Activated B cell treated with CpG ODN at 0.5 μM for 24 hours (primary cell): ENCODE measurements around the gene ABLIM2. TPM values are rescaled to one million over a fixed set of nuclear protein-coding genes. Genes with fewer than 3 reads are reported as not detected.

Experiments used
- ATAC-seq: fragments of 200-7000 bp; cut with Tn5 transposase; one replicate; pipeline ENCODE4 v1.10.0; 2021; ENCODE audit warnings: low read depth, mild to moderate bottlenecking, moderate library complexity
- CTCF ChIA-PET: fragments of 350-600 bp; sonication (Branson Sonifier 250); formaldehyde crosslinking; loops from one replicate; lab custom pipeline; 2021; ENCODE audit warnings: antibody characterized with exemption; lab: Charles Lee
- POLR2A ChIA-PET: fragments of 350-600 bp; sonication (Branson Sonifier 250); formaldehyde crosslinking; loops from one replicate; lab custom pipeline; 2021; ENCODE audit warnings: antibody characterized with exemption; lab: Charles Lee
- DNase-seq: peaks from one replicate; pipeline ENCODE4 v3.0.0; 2022
- H3K27ac Mint-ChIP-seq: one replicate; pipeline ENCODE4 v1.8.0; 2020; ENCODE audit warnings: mixed read lengths
- H3K27me3 Mint-ChIP-seq: one replicate; pipeline ENCODE4 v1.8.0; 2021; ENCODE audit warnings: mixed read lengths
- H3K36me3 Mint-ChIP-seq: one replicate; pipeline ENCODE4 v1.8.0; 2021; ENCODE audit warnings: low read depth, mixed read lengths
- H3K4me1 Mint-ChIP-seq: one replicate; pipeline ENCODE4 v1.8.0; 2021; ENCODE audit warnings: mixed read lengths
- H3K4me3 Mint-ChIP-seq: one replicate; pipeline ENCODE4 v1.8.0; 2020; ENCODE audit warnings: mild to moderate bottlenecking, mixed read lengths
- H3K9me3 Mint-ChIP-seq: one replicate; pipeline ENCODE4 v1.8.0; 2020; ENCODE audit warnings: mixed read lengths
- intact Hi-C: fragments of 100-400 bp; cut with micrococcal nuclease; formaldehyde crosslinking; loops from one replicate; pipeline ENCODE4 v1.15.1; 2024
- total RNA-seq: library from RNA; stranded (reverse); gene quantifications from 2 replicates; pipeline ENCODE4 v1.2.3, GENCODE V29; 2022
- TF ChIP-seq, protein P1 (sequence below): fragments of 200-600 bp; IDR thresholded peaks from one replicate; pipeline ENCODE4 v1.8.0; 2022; ENCODE audit warnings: antibody characterized with exemption, mild to moderate bottlenecking

Gene ABLIM2
- total RNA-seq, 1 donor from 2014 or later, result 5.2 TPM

DNA sequence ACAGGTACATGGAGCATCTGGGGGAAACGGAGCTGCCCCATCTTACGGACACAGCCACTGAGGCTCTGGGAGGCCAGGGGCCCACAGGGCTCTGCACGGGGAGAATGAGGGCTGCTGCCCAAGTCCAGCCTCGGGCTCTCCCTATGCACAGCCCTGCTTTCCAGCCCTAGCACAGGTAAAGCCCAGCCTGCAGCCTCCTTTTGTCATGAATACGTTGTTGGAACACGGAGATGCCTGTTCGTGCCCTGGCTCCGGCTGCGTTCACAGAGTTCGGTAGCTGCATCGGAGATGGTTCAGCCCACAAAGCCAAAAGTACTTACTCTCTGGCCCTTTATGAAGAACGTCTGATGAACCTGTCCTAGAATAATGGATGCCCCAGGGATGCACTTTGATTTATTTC is 150.2 kb downstream of the ABLIM2 start:
- Mint-ChIP-seq H3K27me3 (peaks cover 2% of the 10 kb centered on the region), H3K4me1 (no peaks in the 10 kb centered on the region), H3K9me3 (no peaks in the 10 kb centered on the region), H3K27ac (no peak overlapping the region), H3K36me3 (no peaks in the 10 kb centered on the region), H3K4me3 (no peak overlapping the region)
- ATAC-seq (no peak), DNase-seq (no peak)
- TF ChIP-seq, protein P1, sequence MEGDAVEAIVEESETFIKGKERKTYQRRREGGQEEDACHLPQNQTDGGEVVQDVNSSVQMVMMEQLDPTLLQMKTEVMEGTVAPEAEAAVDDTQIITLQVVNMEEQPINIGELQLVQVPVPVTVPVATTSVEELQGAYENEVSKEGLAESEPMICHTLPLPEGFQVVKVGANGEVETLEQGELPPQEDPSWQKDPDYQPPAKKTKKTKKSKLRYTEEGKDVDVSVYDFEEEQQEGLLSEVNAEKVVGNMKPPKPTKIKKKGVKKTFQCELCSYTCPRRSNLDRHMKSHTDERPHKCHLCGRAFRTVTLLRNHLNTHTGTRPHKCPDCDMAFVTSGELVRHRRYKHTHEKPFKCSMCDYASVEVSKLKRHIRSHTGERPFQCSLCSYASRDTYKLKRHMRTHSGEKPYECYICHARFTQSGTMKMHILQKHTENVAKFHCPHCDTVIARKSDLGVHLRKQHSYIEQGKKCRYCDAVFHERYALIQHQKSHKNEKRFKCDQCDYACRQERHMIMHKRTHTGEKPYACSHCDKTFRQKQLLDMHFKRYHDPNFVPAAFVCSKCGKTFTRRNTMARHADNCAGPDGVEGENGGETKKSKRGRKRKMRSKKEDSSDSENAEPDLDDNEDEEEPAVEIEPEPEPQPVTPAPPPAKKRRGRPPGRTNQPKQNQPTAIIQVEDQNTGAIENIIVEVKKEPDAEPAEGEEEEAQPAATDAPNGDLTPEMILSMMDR, result no peak
- intact Hi-C loops, result no loop called here
- ChIA-PET CTCF (no interaction called here), POLR2A (no interaction called here)

DNA sequence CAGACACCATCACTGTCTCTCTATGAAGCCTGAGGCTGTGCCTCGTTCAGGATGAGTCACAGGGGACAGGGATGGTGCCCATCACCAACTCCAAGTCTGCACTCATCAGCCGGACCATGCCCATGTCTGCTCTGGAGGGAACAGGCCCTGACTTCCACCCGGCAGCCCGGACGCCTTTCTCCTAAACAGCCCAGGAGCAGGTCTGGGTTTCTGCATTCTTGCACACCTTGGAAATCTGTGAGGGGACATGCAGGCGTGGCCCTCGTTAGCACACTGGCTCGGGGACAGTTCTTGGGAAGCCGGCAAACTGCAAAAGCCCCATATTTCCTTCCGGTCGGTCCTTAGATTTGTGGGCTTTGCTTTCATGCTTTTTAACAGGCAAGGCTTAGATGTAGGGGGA is 151.0 kb downstream of the ABLIM2 start:
- intact Hi-C loops, result no loop called here
- DNase-seq, result no peak
- no peak for ATAC-seq
- Mint-ChIP-seq H3K9me3 (no peaks in the 10 kb centered on the region), H3K27me3 (peaks cover 4% of the 10 kb centered on the region), H3K27ac (no peak overlapping the region), H3K4me3 (no peak overlapping the region), H3K4me1 (no peaks in the 10 kb centered on the region), H3K36me3 (no peaks in the 10 kb centered on the region)
- TF ChIP-seq, protein P1, result no peak
- CTCF ChIA-PET, result no interaction called here
- POLR2A ChIA-PET, result no interaction called here

DNA sequence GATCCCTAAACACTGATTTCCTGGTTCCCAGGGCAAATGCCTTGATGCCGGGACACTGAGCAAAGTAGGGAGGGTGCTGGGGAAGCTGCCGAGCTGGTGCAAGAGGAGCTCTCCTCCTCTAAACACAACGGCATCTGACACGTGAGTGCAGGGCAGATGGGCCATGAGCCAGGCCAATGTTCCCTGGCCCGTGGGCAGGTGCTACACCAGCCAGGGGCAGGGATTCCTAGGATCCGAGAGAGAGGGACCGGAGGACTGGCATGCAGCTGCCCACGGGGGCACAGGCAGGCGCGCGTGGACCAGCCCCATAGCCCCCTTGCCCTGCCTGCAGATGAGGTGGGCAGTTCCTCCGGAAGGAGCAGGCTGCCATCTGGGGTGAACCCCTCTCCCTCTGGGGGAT is 152.1 kb downstream of the ABLIM2 start:
- CTCF ChIA-PET, result no interaction called here
- H3K4me1 Mint-ChIP-seq, result no peaks in the 10 kb centered on the region
- no peaks in the 10 kb centered on the region for H3K36me3 Mint-ChIP-seq
- H3K27ac Mint-ChIP-seq, result no peak overlapping the region
- DNase-seq (no peak), ATAC-seq (no peak)
- H3K27me3 Mint-ChIP-seq, result peaks cover 4% of the 10 kb centered on the region
- POLR2A ChIA-PET, result no interaction called here
- intact Hi-C loops, result no loop called here
- H3K9me3 Mint-ChIP-seq, result no peaks in the 10 kb centered on the region
- TF ChIP-seq, protein P1, result no peak
- no peak overlapping the region for H3K4me3 Mint-ChIP-seq

DNA sequence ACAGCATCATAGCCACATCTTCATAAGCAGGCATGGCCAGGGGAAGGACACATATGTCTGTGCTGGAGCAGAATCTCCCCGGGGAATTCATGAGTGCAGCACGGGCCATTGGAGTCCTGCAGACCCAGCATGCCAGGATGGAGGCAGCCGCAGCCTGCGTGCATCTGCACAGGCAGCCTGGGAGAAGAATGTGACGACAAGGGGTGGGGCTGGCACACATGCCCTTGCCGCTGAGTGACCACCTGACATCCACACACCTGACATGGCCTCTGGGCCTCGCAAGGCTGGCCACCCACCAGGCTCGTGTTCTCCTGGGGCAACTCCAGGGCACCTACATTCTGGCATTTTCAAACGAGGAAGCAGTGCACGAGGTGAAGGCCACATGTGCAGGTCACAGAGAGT is 152.8 kb downstream of the ABLIM2 start:
- Mint-ChIP-seq H3K27ac (no peak overlapping the region), H3K36me3 (no peaks in the 10 kb centered on the region), H3K9me3 (no peaks in the 10 kb centered on the region), H3K27me3 (peaks cover 4% of the 10 kb centered on the region), H3K4me3 (no peak overlapping the region), H3K4me1 (no peaks in the 10 kb centered on the region)
- no peak for ATAC-seq
- POLR2A ChIA-PET, result no interaction called here
- CTCF ChIA-PET, result no interaction called here
- intact Hi-C loops, result no loop called here
- TF ChIP-seq, protein P1, result no peak
- no peak for DNase-seq

DNA sequence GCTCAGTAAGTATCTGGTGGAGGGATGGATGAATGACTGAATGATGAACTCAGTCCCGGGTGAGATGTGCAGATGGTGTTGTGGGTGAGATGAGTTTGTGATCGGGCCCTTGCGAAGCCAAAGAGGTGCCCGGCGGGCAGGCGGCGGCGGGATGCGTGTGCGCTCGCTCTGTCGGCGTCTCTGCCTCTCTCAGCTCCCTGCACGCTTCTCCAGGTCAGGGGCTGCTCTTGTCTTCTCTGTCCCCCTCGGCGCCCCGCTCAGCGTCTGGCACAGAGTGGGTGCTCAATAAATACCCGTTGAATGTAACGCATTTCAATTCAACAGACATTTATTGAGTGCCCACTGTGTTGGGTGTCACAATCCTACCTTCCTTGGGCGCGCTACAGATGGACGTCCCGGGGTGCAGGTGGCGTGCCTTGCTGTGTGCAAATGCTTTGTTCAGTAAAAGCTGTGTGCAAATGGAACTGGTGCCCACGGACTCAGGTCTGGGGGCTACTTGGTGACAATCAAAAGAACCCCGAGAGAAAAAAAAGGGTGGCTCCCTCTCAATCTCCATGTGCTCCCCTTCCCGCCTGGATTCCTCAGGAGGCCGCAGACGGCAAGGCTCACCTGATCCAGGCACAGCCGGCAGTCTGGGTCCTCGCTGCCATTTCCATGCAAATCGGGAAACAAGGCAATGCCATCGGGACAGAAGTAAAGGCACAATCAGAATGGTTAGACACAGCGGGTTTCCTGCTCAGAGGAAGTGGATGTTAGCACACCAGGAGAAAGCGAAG is 153.4 kb downstream of the ABLIM2 start:
- TF ChIP-seq, protein P1, result no peak
- intact Hi-C loops, result no loop called here
- ChIA-PET CTCF (no interaction called here), POLR2A (no interaction called here)
- no peaks in the 10 kb centered on the region for H3K4me1 Mint-ChIP-seq
- DNase-seq (no peak), ATAC-seq (no peak)
- no peaks in the 10 kb centered on the region for H3K36me3 Mint-ChIP-seq
- no peaks in the 10 kb centered on the region for H3K9me3 Mint-ChIP-seq
- H3K27ac Mint-ChIP-seq, result no peak overlapping the region
- H3K27me3 Mint-ChIP-seq, result peaks cover 4% of the 10 kb centered on the region
- H3K4me3 Mint-ChIP-seq, result no peak overlapping the region
